Measurements from ENCODE around the gene BIRC6. TPM values are rescaled to one million over a fixed set of nuclear protein-coding genes. Genes with fewer than 3 reads are reported as not detected.
"Not testable (repeated sequence)": the region's sequence is repeated elsewhere in the genome, so short reads cannot be mapped to it uniquely, and the experiment has no call there.

Gene BIRC6
- total and polyA plus RNA-seq, 4 donors: 60.2 to 241 (median 82.0) TPM

- peak in 1 of 6 donors; percentile 5 for DNase-seq (ENCODE audit: low read depth in 4 of 6, low spot score in 6 of 6)
- peak overlapping the region; percentile 98 for H3K27ac ChIP-seq (ENCODE audit: low read depth, low read length)
- H3K9me3 ChIP-seq (ENCODE audit: control insufficient read depth, insufficient read depth, low read length): no peaks in the 10 kb centered on the region
- WGBS (ENCODE audit: insufficient coverage): 0% methylated on average over 7 of the region's 10 CpGs
- H3K36me3 ChIP-seq (ENCODE audit: control insufficient read depth, insufficient read depth, low read length): peaks cover 3% of the 10 kb centered on the region
- peak overlapping the region; percentile 98 for H3K4me3 ChIP-seq (ENCODE audit: low read depth, low read length)
- no peaks in the 10 kb centered on the region for H3K27me3 ChIP-seq (ENCODE audit: control insufficient read depth, insufficient read depth, low read length)
- H3K4me1 ChIP-seq (ENCODE audit: control insufficient read depth, insufficient read depth, low read length): peaks cover 3% of the 10 kb centered on the region
These were observed 695 bp upstream of the BIRC6 start for GRCh38 chr2:32355976-32356680.

DNA sequence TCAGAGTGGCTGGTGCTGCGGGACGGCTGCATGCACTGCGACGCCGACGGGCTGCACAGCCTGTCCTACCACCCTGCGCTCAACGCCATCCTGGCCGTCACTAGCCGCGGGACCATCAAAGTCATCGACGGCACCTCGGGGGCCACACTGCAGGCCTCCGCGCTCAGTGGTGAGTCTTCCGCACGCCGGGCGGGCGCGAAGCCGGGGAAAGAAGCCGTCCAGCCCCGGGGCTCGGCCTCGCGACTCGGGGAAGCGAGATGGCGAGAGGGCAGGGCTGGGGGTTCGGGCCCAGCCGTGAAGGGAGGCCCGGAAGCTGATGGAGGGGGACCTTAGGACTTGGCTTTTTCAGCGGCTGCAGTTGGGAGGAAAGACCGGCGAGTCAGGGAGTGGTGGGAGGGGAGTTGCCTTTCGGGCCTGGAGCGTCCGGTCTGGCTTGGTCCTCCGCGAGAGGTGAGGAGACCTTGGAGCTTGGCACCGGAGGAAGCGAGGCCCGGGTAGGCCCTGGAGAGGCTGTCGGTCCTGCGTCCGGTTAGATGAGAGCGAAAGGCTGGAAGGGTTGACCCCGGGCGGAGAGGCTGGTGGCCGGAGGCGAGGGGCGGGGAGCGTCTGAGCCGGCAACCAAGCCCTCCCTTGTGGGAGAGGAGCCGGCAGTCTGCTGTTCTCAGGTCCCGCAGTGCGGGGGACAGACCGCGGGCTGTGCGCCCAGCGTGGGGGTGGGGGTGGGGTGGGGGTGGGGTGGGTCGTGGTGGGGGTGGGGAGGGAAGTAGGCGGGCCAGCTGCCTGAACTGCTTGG lies 691 bp downstream of the BIRC6 start:
- peaks cover 3% of the 10 kb centered on the region for H3K4me1 ChIP-seq (ENCODE audit: control insufficient read depth, insufficient read depth, low read length)
- H3K27ac ChIP-seq (ENCODE audit: low read depth, low read length): peak overlapping the region; percentile 98
- H3K4me3 ChIP-seq (ENCODE audit: low read depth, low read length): peak overlapping the region; percentile 98
- peak in 4 of 6 donors; percentile 4 to 24 (median 12) for DNase-seq (ENCODE audit: low read depth in 4 of 6, low spot score in 6 of 6)
- peaks cover 3% of the 10 kb centered on the region for H3K36me3 ChIP-seq (ENCODE audit: control insufficient read depth, insufficient read depth, low read length)
- no peaks in the 10 kb centered on the region for H3K9me3 ChIP-seq (ENCODE audit: control insufficient read depth, insufficient read depth, low read length)
- no peaks in the 10 kb centered on the region for H3K27me3 ChIP-seq (ENCODE audit: control insufficient read depth, insufficient read depth, low read length)
- WGBS (ENCODE audit: insufficient coverage): under 1% methylated on average over 56 of the region's 65 CpGs

GRCh38 chr2:32358111-32358482 lies 1.3 kb downstream of the BIRC6 start:
- Histone ChIP-seq H3K36me3 (ENCODE audit: control insufficient read depth, insufficient read depth, low read length) (peaks cover 3% of the 10 kb centered on the region), H3K27me3 (ENCODE audit: control insufficient read depth, insufficient read depth, low read length) (no peaks in the 10 kb centered on the region), H3K4me1 (ENCODE audit: control insufficient read depth, insufficient read depth, low read length) (peaks cover 3% of the 10 kb centered on the region), H3K4me3 (ENCODE audit: low read depth, low read length) (peak overlapping the region; percentile 98), H3K27ac (ENCODE audit: low read depth, low read length) (peak overlapping the region; percentile 98), H3K9me3 (ENCODE audit: control insufficient read depth, insufficient read depth, low read length) (no peaks in the 10 kb centered on the region)
- DNase-seq (ENCODE audit: low read depth in 4 of 6, low spot score in 6 of 6): peak in 2 of 6 donors; percentile 16 to 19
- 4% methylated on average over 16 of the region's 16 CpGs for WGBS (ENCODE audit: insufficient coverage)

DNA sequence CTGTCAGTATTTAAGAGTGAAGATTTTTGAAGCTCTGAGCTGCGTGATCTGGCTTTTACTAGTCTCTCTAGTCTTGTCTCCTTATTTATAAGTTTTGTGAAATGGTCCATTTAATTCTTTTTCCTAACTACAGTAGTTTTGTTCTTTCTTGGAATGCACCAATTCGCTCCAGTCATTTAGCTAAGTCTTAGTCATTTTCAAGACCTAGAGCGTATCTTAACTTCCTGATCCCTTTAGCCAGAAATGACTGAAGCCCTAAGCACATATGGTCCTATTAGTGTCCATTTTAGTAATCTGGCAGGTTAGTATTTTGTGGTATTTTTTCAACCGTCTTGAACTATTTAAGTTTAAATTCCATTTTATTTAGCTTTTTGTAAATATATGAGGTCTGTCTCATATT lies 3.6 kb downstream of the BIRC6 start:
- no peak for DNase-seq (ENCODE audit: low read depth in 4 of 6, low spot score in 6 of 6)
- Histone ChIP-seq H3K4me3 (ENCODE audit: low read depth, low read length) (no peak overlapping the region), H3K27ac (ENCODE audit: low read depth, low read length) (no peak overlapping the region), H3K27me3 (ENCODE audit: control insufficient read depth, insufficient read depth, low read length) (no peaks in the 10 kb centered on the region), H3K4me1 (ENCODE audit: control insufficient read depth, insufficient read depth, low read length) (peaks cover 3% of the 10 kb centered on the region), H3K36me3 (ENCODE audit: control insufficient read depth, insufficient read depth, low read length) (peaks cover 3% of the 10 kb centered on the region), H3K9me3 (ENCODE audit: control insufficient read depth, insufficient read depth, low read length) (no peaks in the 10 kb centered on the region)
- WGBS (ENCODE audit: insufficient coverage): no CpG with 5 or more reads among the region's 4 CpGs

GRCh38 chr2:32362997-32363396 lies 6.2 kb downstream of the BIRC6 start:
- H3K9me3 ChIP-seq (ENCODE audit: control insufficient read depth, insufficient read depth, low read length); H3K4me1 ChIP-seq (ENCODE audit: control insufficient read depth, insufficient read depth, low read length); H3K4me3 ChIP-seq (ENCODE audit: low read depth, low read length); DNase-seq (ENCODE audit: low read depth in 4 of 6, low spot score in 6 of 6); H3K36me3 ChIP-seq (ENCODE audit: control insufficient read depth, insufficient read depth, low read length); H3K27ac ChIP-seq (ENCODE audit: low read depth, low read length); H3K27me3 ChIP-seq (ENCODE audit: control insufficient read depth, insufficient read depth, low read length): not testable (repeated sequence)
- WGBS (ENCODE audit: insufficient coverage): 94% methylated on average over 2 of the region's 2 CpGs

DNA sequence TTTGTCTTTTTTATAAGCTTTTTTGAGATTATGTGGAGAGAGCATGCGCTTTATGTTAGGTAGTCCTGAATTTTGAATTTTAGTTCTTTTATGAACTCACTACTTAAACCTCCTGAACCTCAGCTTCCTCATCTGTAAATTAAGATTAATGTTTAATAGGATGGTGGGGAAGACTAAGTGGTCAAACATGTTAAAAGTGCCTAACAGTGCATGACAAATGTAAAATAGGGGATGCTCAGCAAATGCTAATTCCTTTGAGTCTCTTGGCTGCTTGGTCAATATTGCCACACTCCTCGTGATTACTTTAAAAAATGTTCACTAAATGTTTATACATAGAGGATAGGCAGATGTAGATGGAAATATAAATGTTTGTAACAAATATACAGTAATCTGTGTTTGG lies 6.8 kb downstream of the BIRC6 start:
- no CpG with 5 or more reads among the region's 2 CpGs for WGBS (ENCODE audit: insufficient coverage)
- no peak for DNase-seq (ENCODE audit: low read depth in 4 of 6, low spot score in 6 of 6)
- Histone ChIP-seq H3K4me3 (ENCODE audit: low read depth, low read length) (no peak overlapping the region), H3K36me3 (ENCODE audit: control insufficient read depth, insufficient read depth, low read length) (no peaks in the 10 kb centered on the region), H3K9me3 (ENCODE audit: control insufficient read depth, insufficient read depth, low read length) (no peaks in the 10 kb centered on the region), H3K27me3 (ENCODE audit: control insufficient read depth, insufficient read depth, low read length) (no peaks in the 10 kb centered on the region), H3K27ac (ENCODE audit: low read depth, low read length) (no peak overlapping the region), H3K4me1 (ENCODE audit: control insufficient read depth, insufficient read depth, low read length) (no peaks in the 10 kb centered on the region)

- not testable (repeated sequence) for H3K9me3 ChIP-seq (ENCODE audit: control insufficient read depth, insufficient read depth, low read length); H3K27me3 ChIP-seq (ENCODE audit: control insufficient read depth, insufficient read depth, low read length); H3K4me3 ChIP-seq (ENCODE audit: low read depth, low read length); H3K4me1 ChIP-seq (ENCODE audit: control insufficient read depth, insufficient read depth, low read length); H3K36me3 ChIP-seq (ENCODE audit: control insufficient read depth, insufficient read depth, low read length); DNase-seq (ENCODE audit: low read depth in 4 of 6, low spot score in 6 of 6); H3K27ac ChIP-seq (ENCODE audit: low read depth, low read length)
- 95% methylated on average over 4 of the region's 9 CpGs for WGBS (ENCODE audit: insufficient coverage)
These were observed 7.5 kb downstream of the BIRC6 start for GRCh38 chr2:32364290-32364689.

DNA sequence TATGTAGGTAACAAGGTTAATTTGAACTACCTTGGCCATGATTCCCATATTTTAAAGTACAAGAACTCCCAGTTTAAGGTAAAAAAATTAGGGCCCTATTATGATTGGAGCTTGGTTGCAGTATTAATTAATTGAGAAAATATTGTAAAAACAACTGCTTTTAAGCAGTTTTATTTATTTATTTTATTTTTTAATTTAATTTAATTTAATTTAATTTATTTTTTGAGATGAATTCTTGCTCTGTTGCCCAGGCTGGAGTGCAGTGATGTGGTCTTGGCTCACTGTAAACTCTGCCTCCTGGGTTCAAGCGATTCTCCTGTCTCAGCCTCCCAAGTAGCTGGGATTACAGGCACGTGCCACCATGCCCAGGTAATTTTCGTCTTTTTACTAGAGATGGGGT lies 8.9 kb downstream of the BIRC6 start:
- not testable (repeated sequence) for H3K9me3 ChIP-seq (ENCODE audit: control insufficient read depth, insufficient read depth, low read length); H3K4me1 ChIP-seq (ENCODE audit: control insufficient read depth, insufficient read depth, low read length); H3K27ac ChIP-seq (ENCODE audit: low read depth, low read length); DNase-seq (ENCODE audit: low read depth in 4 of 6, low spot score in 6 of 6); H3K4me3 ChIP-seq (ENCODE audit: low read depth, low read length); H3K27me3 ChIP-seq (ENCODE audit: control insufficient read depth, insufficient read depth, low read length); H3K36me3 ChIP-seq (ENCODE audit: control insufficient read depth, insufficient read depth, low read length)
- WGBS (ENCODE audit: insufficient coverage): 100% methylated on average over 3 of the region's 3 CpGs

DNA sequence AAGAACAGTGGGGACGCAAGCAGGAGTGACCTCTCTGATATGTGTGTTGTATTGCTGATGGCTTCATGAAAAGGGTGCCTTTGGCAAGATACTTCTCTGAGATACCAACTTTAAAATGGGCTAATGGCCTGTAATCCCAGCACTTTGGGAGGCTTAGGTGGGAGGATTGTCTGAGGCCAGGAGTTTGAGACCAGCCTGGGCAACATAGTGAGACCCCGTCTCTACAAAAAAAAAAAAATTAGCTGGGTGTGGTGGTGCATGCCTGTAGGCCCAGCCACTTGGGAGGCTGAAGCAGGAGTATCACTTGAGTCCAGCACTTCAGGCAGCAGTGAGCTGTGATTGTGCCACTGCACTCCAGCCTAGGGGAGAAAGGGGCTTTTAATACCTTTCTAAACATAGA lies 9.8 kb downstream of the BIRC6 start:
- H3K27ac ChIP-seq (ENCODE audit: low read depth, low read length): no peak overlapping the region
- no peak for DNase-seq (ENCODE audit: low read depth in 4 of 6, low spot score in 6 of 6)
- H3K36me3 ChIP-seq (ENCODE audit: control insufficient read depth, insufficient read depth, low read length): no peaks in the 10 kb centered on the region
- H3K4me3 ChIP-seq (ENCODE audit: low read depth, low read length): no peak overlapping the region
- H3K27me3 ChIP-seq (ENCODE audit: control insufficient read depth, insufficient read depth, low read length): no peaks in the 10 kb centered on the region
- no peaks in the 10 kb centered on the region for H3K9me3 ChIP-seq (ENCODE audit: control insufficient read depth, insufficient read depth, low read length)
- whole genome bisulfite sequencing (ENCODE audit: insufficient coverage): 100% methylated on average over 2 of the region's 2 CpGs
- no peaks in the 10 kb centered on the region for H3K4me1 ChIP-seq (ENCODE audit: control insufficient read depth, insufficient read depth, low read length)

GRCh38 chr2:32369222-32369621 lies 12.4 kb downstream of the BIRC6 start:
- no peaks in the 10 kb centered on the region for H3K4me1 ChIP-seq (ENCODE audit: control insufficient read depth, insufficient read depth, low read length)
- 94% methylated on average over 7 of the region's 9 CpGs for WGBS (ENCODE audit: insufficient coverage)
- H3K4me3 ChIP-seq (ENCODE audit: low read depth, low read length): no peak overlapping the region
- H3K9me3 ChIP-seq (ENCODE audit: control insufficient read depth, insufficient read depth, low read length): no peaks in the 10 kb centered on the region
- no peaks in the 10 kb centered on the region for H3K36me3 ChIP-seq (ENCODE audit: control insufficient read depth, insufficient read depth, low read length)
- H3K27me3 ChIP-seq (ENCODE audit: control insufficient read depth, insufficient read depth, low read length): no peaks in the 10 kb centered on the region
- no peak for DNase-seq (ENCODE audit: low read depth in 4 of 6, low spot score in 6 of 6)
- H3K27ac ChIP-seq (ENCODE audit: low read depth, low read length): no peak overlapping the region
